Muscle layer of colon (tissue), 2 donors: ENCODE measurements around the gene CTRL.
A peak's percentile ranks its signal among the peaks of the same experiment; 100 is the strongest.

Experiments
- H3K27ac ChIP-seq: one replicate; pipeline ENCODE4 v1.7.0; 2013; ENCODE audit warnings: low read depth, mild to moderate bottlenecking, low read length, moderate library complexity
- H3K27me3 ChIP-seq, 2 donors: one replicate each; pipeline ENCODE4 v1.7.0; 2013; ENCODE audit warnings: low read length in 2 of 2, mild to moderate bottlenecking in 2 of 2; ENCODE audit not compliant: insufficient read depth in 2 of 2, control insufficient read depth in 1 of 2
- H3K36me3 ChIP-seq: one replicate; pipeline ENCODE4 v1.7.0; 2013; ENCODE audit warnings: mild to moderate bottlenecking, low read length; ENCODE audit not compliant: insufficient read depth
- H3K4me1 ChIP-seq: one replicate; pipeline ENCODE4 v1.7.0; 2013; ENCODE audit warnings: mild to moderate bottlenecking, low read length; ENCODE audit not compliant: insufficient read depth
- H3K4me3 ChIP-seq, 2 donors: one replicate each; pipeline ENCODE4 v1.7.0; 2013; ENCODE audit warnings: low read length in 2 of 2, low read depth in 1 of 2, mild to moderate bottlenecking in 1 of 2, moderate library complexity in 1 of 2
- H3K9ac ChIP-seq: one replicate; pipeline ENCODE4 v1.7.0; 2013; ENCODE audit warnings: low read length
- H3K9me3 ChIP-seq: one replicate; pipeline ENCODE4 v1.7.0; 2013; ENCODE audit warnings: mild to moderate bottlenecking, low read length
- donor health status: abdominal sarcoma.
- donor health status: Adenocarcinoma of cecum.

Gene CTRL

GRCh38 chr16:67892899-67893742 is 38.5 kb downstream of the CTRL start, which contains the start of gene PSKH1:
Gene PSKH1 (plus strand): TSS chr16:67893254. CDS start chr16:67908750, 15,496 bp downstream.
- peaks cover 23% of the 10 kb centered on the region for H3K4me1 ChIP-seq
- H3K27me3 ChIP-seq, result no peaks in the 10 kb centered on the region
- no peaks in the 10 kb centered on the region for H3K9me3 ChIP-seq

GRCh38 chr16:67892375-67892774 is 39.3 kb downstream of the CTRL start:
- Histone ChIP-seq H3K9ac (peak overlapping the region; percentile 57), H3K27ac (peak overlapping the region; percentile 63), H3K27me3 (no peaks in the 10 kb centered on the region), H3K36me3 (no peaks in the 10 kb centered on the region), H3K4me1 (peaks cover 20% of the 10 kb centered on the region), H3K9me3 (no peaks in the 10 kb centered on the region), H3K4me3 (peak overlapping the region in 1 of 2 donors; percentile 63)

More at GRCh38 chr16:67892899-67893742, 38.5 kb downstream of the CTRL start, which contains the start of gene PSKH1:
- Histone ChIP-seq H3K4me3 (peak within 1 kb of the TSS; percentile 81 to 91), H3K9ac (peak within 1 kb of the TSS; percentile 90), H3K27ac (peak within 1 kb of the TSS; percentile 97), H3K36me3 (no peaks in the 10 kb centered on the region)

- peaks cover 6% of the 10 kb centered on the region for H3K36me3 ChIP-seq
- H3K27ac ChIP-seq, result no peak overlapping the region
- H3K4me1 ChIP-seq, result peaks cover 4% of the 10 kb centered on the region
- no peak overlapping the region for H3K4me3 ChIP-seq
- no peak overlapping the region for H3K9ac ChIP-seq
- H3K9me3 ChIP-seq, result no peaks in the 10 kb centered on the region
- no peaks in the 10 kb centered on the region for H3K27me3 ChIP-seq
Observed at GRCh38 chr16:67888331-67888730, 43.3 kb downstream of the CTRL start.

GRCh38 chr16:67886387-67886786 is 45.3 kb downstream of the CTRL start:
- Histone ChIP-seq H3K4me3 (no peak overlapping the region), H3K9ac (no peak overlapping the region), H3K36me3 (peaks cover 26% of the 10 kb centered on the region), H3K27me3 (no peaks in the 10 kb centered on the region), H3K4me1 (peaks cover 4% of the 10 kb centered on the region), H3K27ac (no peak overlapping the region), H3K9me3 (no peaks in the 10 kb centered on the region)

GRCh38 chr16:67885976-67886375 is 45.7 kb downstream of the CTRL start:
- no peak overlapping the region for H3K9ac ChIP-seq
- no peaks in the 10 kb centered on the region for H3K9me3 ChIP-seq
- H3K36me3 ChIP-seq, result peaks cover 30% of the 10 kb centered on the region
- H3K27me3 ChIP-seq, result no peaks in the 10 kb centered on the region
- no peak overlapping the region for H3K27ac ChIP-seq
- no peak overlapping the region for H3K4me3 ChIP-seq
- peaks cover 4% of the 10 kb centered on the region for H3K4me1 ChIP-seq

- no peak overlapping the region for H3K27ac ChIP-seq
- H3K9ac ChIP-seq, result no peak overlapping the region
- H3K4me3 ChIP-seq, result no peak overlapping the region
Observed at GRCh38 chr16:67885545-67885944, 46.1 kb downstream of the CTRL start.

GRCh38 chr16:67884684-67885083 is 47.0 kb downstream of the CTRL start, which contains the start of gene NRN1L:
Gene NRN1L (plus strand): TSS chr16:67884885. CDS start chr16:67884904, 19 bp downstream.
- no peak within 1 kb of the TSS for H3K27ac ChIP-seq
- no peaks in the 10 kb centered on the region for H3K27me3 ChIP-seq
- H3K4me3 ChIP-seq, result no peak within 1 kb of the TSS
- H3K4me1 ChIP-seq, result peaks cover 4% of the 10 kb centered on the region
- no peak within 1 kb of the TSS for H3K9ac ChIP-seq
- peaks cover 43% of the 10 kb centered on the region for H3K36me3 ChIP-seq
- no peaks in the 10 kb centered on the region for H3K9me3 ChIP-seq

More at GRCh38 chr16:67885545-67885944, 46.1 kb downstream of the CTRL start:
- no peaks in the 10 kb centered on the region for H3K27me3 ChIP-seq
- H3K4me1 ChIP-seq, result peaks cover 4% of the 10 kb centered on the region
- no peaks in the 10 kb centered on the region for H3K9me3 ChIP-seq
- H3K36me3 ChIP-seq, result peaks cover 34% of the 10 kb centered on the region

GRCh38 chr16:67883872-67884261 is 47.8 kb downstream of the CTRL start:
- Histone ChIP-seq H3K4me3 (no peak overlapping the region), H3K9me3 (no peaks in the 10 kb centered on the region), H3K27me3 (no peaks in the 10 kb centered on the region), H3K36me3 (peaks cover 51% of the 10 kb centered on the region), H3K27ac (no peak overlapping the region), H3K9ac (no peak overlapping the region), H3K4me1 (peaks cover 4% of the 10 kb centered on the region)

- Histone ChIP-seq H3K9me3 (no peaks in the 10 kb centered on the region), H3K9ac (no peak overlapping the region), H3K27me3 (no peaks in the 10 kb centered on the region), H3K36me3 (peaks cover 57% of the 10 kb centered on the region), H3K27ac (no peak overlapping the region), H3K4me1 (peaks cover 4% of the 10 kb centered on the region), H3K4me3 (no peak overlapping the region)
Observed at GRCh38 chr16:67883146-67883871, 48.4 kb downstream of the CTRL start.

- H3K27ac ChIP-seq, result no peak overlapping the region
- no peak overlapping the region for H3K9ac ChIP-seq
- H3K36me3 ChIP-seq, result peaks cover 64% of the 10 kb centered on the region
- peaks cover 4% of the 10 kb centered on the region for H3K4me1 ChIP-seq
- no peak overlapping the region for H3K4me3 ChIP-seq
- no peaks in the 10 kb centered on the region for H3K9me3 ChIP-seq
- no peaks in the 10 kb centered on the region for H3K27me3 ChIP-seq
Observed at GRCh38 chr16:67882374-67883145, 49.1 kb downstream of the CTRL start.
